GM10266 (cell line): Measurements from ENCODE around the gene C1QTNF6.

Experiments used
- DNase-seq: peaks from one replicate; pipeline ENCODE4 v3.0.0; 2012; ENCODE audit errors: extremely low spot score
- TF ChIP-seq, protein P1 (sequence below): IDR thresholded peaks from 2 replicates; pipeline ENCODE4 v1.5.1; 2012; ENCODE audit warnings: mild to moderate bottlenecking, low read depth; ENCODE audit not compliant: control insufficient read depth, insufficient read depth; ENCODE audit errors: missing control alignments

Gene C1QTNF6

GRCh38 chr22:37226087-37226486 is 38.0 kb upstream of the C1QTNF6 start:
- TF ChIP-seq, protein P1, sequence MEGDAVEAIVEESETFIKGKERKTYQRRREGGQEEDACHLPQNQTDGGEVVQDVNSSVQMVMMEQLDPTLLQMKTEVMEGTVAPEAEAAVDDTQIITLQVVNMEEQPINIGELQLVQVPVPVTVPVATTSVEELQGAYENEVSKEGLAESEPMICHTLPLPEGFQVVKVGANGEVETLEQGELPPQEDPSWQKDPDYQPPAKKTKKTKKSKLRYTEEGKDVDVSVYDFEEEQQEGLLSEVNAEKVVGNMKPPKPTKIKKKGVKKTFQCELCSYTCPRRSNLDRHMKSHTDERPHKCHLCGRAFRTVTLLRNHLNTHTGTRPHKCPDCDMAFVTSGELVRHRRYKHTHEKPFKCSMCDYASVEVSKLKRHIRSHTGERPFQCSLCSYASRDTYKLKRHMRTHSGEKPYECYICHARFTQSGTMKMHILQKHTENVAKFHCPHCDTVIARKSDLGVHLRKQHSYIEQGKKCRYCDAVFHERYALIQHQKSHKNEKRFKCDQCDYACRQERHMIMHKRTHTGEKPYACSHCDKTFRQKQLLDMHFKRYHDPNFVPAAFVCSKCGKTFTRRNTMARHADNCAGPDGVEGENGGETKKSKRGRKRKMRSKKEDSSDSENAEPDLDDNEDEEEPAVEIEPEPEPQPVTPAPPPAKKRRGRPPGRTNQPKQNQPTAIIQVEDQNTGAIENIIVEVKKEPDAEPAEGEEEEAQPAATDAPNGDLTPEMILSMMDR = no peak
- no peak for DNase-seq

GRCh38 chr22:37225481-37225880 is 37.4 kb upstream of the C1QTNF6 start:
- no peak for DNase-seq
- TF ChIP-seq, protein P1 = peak; percentile 32

DNA sequence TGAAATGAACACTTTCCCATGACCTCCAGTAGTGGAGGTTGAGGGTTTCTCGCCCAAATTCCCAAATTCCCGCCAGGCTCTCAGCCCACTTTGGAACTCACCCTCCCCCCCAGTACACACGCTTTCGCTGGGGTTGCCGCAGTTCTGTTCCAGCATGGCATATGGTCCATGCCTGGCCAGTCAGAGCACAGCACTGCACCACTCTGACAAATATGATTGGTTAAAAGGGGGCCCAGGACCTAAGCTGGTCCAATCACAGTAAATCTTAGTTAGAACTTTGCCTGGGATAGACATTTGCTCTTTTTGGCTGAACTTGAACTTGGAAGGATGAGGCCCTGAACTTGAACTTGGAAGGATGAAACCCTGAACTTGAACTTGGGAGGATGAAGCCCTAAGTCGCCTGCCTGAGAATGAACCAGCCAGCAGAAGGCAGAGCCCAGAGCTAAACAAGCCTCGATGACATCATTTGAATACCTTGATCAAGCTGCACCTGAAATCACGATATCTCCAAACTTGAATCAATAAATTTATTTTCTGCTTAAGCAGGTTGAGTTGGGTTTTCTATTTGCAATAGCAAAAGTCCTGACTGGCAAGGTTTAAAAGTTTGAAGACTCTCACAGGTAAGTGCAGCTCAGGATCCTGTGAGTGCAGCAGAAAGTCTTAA is 36.8 kb upstream of the C1QTNF6 start:
- TF ChIP-seq, protein P1 = no peak
- DNase-seq = no peak

GRCh38 chr22:37223965-37224551 is 36.0 kb upstream of the C1QTNF6 start:
- DNase-seq = peak; percentile 65
- TF ChIP-seq, protein P1 = no peak

DNA sequence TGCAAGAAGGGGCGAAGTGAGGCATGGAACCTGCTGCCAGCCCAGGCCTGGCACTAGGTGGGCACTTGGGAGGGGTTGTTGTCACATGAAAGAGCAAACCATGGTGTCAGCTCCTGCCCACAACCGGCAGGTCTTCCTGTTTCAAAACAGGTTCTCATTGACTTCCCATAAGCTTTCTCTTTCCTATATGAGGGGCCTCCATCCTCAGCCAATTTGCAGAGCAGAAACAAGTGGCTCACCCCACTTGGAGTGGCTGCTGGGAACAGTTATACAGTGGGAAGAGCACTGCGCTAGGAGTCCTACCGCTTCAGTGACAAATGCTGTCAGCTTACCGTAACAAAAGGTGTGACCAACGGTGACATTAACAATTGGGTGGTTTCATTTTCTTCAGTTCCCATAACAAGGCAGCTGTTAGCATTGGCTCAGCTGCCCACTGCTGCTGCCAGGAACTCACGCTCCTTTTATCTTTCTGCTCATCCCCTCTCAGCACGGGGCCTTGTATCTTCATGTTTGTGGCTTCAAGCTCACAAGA is 34.5 kb upstream of the C1QTNF6 start:
- no peak for DNase-seq
- TF ChIP-seq, protein P1 = no peak

GRCh38 chr22:37221424-37222333 is 33.6 kb upstream of the C1QTNF6 start:
- TF ChIP-seq, protein P1 = no peak
- no peak for DNase-seq
